Measurements from ENCODE around the gene APOOL.
"Not testable (repeated sequence)": the region's sequence is repeated elsewhere in the genome, so short reads cannot be mapped to it uniquely, and the experiment has no call there.

APOOL gene, protein sequence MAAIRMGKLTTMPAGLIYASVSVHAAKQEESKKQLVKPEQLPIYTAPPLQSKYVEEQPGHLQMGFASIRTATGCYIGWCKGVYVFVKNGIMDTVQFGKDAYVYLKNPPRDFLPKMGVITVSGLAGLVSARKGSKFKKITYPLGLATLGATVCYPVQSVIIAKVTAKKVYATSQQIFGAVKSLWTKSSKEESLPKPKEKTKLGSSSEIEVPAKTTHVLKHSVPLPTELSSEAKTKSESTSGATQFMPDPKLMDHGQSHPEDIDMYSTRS

DNA sequence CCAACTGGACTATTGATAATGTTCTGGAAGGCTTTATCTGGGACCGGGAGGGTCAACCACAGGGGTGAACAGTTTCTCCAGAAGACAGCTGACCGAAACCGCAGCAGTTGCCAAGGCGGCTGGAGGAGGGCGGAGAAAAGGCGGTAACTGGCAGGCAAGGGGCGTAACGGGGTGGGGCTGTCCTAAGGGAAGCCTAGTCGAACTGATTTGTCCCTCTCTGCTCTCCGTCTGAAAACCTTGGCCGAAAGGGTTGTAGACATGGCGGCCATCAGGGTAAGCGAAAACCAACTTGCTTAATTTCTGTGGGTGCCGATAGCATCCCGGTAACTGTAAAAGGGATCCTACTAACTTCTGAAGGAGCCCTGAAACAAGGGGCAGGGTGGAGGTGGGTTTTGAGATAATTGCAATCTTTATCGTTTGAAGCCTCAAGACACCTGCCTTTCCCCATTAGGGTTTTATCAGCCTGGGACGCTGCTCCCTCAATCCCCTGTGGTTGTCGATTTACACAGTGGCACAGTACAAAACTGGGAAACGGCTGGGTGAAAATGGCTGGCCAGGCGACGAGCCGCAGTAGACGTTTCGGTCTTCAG is at the start of gene APOOL:
Gene APOOL, plus strand, starts transcription at position 223 of the 590 bp plus-strand sequence. Its CDS starts 36 bp downstream, at position 259.
- in situ Hi-C loops (cut with HindIII; ENCODE audit: low pct_ligation_motif_present, low sequenced_read_pairs) = no loop called here
- TF ChIP-seq, protein P1, sequence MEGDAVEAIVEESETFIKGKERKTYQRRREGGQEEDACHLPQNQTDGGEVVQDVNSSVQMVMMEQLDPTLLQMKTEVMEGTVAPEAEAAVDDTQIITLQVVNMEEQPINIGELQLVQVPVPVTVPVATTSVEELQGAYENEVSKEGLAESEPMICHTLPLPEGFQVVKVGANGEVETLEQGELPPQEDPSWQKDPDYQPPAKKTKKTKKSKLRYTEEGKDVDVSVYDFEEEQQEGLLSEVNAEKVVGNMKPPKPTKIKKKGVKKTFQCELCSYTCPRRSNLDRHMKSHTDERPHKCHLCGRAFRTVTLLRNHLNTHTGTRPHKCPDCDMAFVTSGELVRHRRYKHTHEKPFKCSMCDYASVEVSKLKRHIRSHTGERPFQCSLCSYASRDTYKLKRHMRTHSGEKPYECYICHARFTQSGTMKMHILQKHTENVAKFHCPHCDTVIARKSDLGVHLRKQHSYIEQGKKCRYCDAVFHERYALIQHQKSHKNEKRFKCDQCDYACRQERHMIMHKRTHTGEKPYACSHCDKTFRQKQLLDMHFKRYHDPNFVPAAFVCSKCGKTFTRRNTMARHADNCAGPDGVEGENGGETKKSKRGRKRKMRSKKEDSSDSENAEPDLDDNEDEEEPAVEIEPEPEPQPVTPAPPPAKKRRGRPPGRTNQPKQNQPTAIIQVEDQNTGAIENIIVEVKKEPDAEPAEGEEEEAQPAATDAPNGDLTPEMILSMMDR (IDR thresholded peaks at IDR 0.05; ENCODE audit: low read depth, low read length, missing control alignments) = no peak
- Histone ChIP-seq H3K27me3 (replicated peaks) (no peaks in the 10 kb centered on the region), H3K4me3 (ENCODE audit: low read depth, low read length) (peak within 1 kb of the TSS; percentile 75), H3K27ac (peak within 1 kb of the TSS; percentile 11), H3K36me3 (replicated peaks) (no peaks in the 10 kb centered on the region)
- peak; percentile 89 for DNase-seq

DNA sequence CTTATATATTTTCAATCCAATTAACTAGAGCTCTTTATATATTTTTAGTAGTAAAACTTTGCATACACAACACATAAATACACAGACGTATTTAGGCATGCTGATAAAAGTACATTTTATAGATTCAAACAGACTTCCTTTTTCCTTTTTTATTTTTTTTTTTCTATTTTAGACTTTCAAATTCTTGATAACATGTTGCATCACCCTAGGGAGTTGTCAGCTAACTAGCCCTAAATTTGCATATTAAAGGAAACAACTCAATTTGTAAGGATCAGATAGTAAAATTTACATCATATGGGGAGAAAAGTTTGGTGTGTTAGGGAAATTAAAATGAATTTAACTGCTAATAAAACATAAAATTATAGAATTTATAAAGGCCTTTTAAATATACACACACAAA is 47.4 kb upstream of the APOOL start:
- Histone ChIP-seq H3K4me3 (ENCODE audit: low read depth, low read length) (no peak overlapping the region), H3K36me3 (replicated peaks) (no peaks in the 10 kb centered on the region), H3K27ac (no peak overlapping the region), H3K27me3 (replicated peaks) (no peaks in the 10 kb centered on the region)
- TF ChIP-seq, protein P1 (IDR thresholded peaks at IDR 0.05; ENCODE audit: low read depth, low read length, missing control alignments) = no peak
- DNase-seq = no peak
- in situ Hi-C loops (cut with HindIII; ENCODE audit: low pct_ligation_motif_present, low sequenced_read_pairs) = no loop called here

- Histone ChIP-seq H3K27me3 (replicated peaks) (no peaks in the 10 kb centered on the region), H3K36me3 (replicated peaks) (no peaks in the 10 kb centered on the region), H3K27ac (no peak overlapping the region), H3K4me3 (ENCODE audit: low read depth, low read length) (no peak overlapping the region)
- TF ChIP-seq, protein P1 (IDR thresholded peaks at IDR 0.05; ENCODE audit: low read depth, low read length, missing control alignments) = no peak
- DNase-seq = no peak
- in situ Hi-C loops (cut with HindIII; ENCODE audit: low pct_ligation_motif_present, low sequenced_read_pairs) = no loop called here
These were observed 28.9 kb upstream of the APOOL start for GRCh38 chrX:84974803-84975202.

GRCh38 chrX:84991739-84992138 is 11.9 kb upstream of the APOOL start:
- DNase-seq; in situ Hi-C loops (cut with HindIII; ENCODE audit: low pct_ligation_motif_present, low sequenced_read_pairs); H3K27ac ChIP-seq; H3K36me3 ChIP-seq (replicated peaks); H3K27me3 ChIP-seq (replicated peaks); H3K4me3 ChIP-seq (ENCODE audit: low read depth, low read length): not testable (repeated sequence)

- in situ Hi-C loops (cut with HindIII; ENCODE audit: low pct_ligation_motif_present, low sequenced_read_pairs) = no loop called here
- no peak for DNase-seq
- TF ChIP-seq, protein P1 (IDR thresholded peaks at IDR 0.05; ENCODE audit: low read depth, low read length, missing control alignments) = no peak
- H3K27me3 ChIP-seq (replicated peaks) = no peaks in the 10 kb centered on the region
- no peak overlapping the region for H3K4me3 ChIP-seq (ENCODE audit: low read depth, low read length)
- H3K36me3 ChIP-seq (replicated peaks) = no peaks in the 10 kb centered on the region
- H3K27ac ChIP-seq = no peak overlapping the region
These were observed 10.5 kb upstream of the APOOL start for GRCh38 chrX:84993150-84993549.

DNA sequence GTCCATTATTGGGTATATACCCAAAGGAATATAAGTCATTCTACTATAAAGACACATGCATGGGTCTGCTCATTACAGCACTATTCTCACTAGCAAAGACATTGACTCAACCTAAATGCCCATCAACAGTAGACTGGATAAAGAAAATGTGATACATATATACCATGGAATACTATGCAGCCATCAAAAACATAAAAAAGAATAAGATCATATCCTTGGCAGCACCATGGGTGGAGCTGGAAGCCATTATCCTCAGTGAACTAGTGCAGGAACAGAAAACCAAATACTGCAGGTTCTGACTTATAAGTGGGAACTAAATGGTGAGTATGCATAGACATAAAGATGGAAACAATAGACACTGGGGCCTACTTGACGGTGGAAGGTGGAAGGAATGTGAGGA is 2.3 kb upstream of the APOOL start:
- no peaks in the 10 kb centered on the region for H3K36me3 ChIP-seq (replicated peaks)
- in situ Hi-C loops (cut with HindIII; ENCODE audit: low pct_ligation_motif_present, low sequenced_read_pairs) = no loop called here
- no peak overlapping the region for H3K27ac ChIP-seq
- DNase-seq = no peak
- TF ChIP-seq, protein P1 (IDR thresholded peaks at IDR 0.05; ENCODE audit: low read depth, low read length, missing control alignments) = no peak
- H3K27me3 ChIP-seq (replicated peaks) = no peaks in the 10 kb centered on the region
- H3K4me3 ChIP-seq (ENCODE audit: low read depth, low read length) = no peak overlapping the region

Data from brain microvascular endothelial cell (primary cell).